Spleen (tissue), 7 donors: ENCODE measurements around the gene KLHL22.

ENCODE experiments used
- CTCF ChIP-seq, 11 experiments: fragments of 200-600 bp in 7 of 11; fragments of 450-650 bp in 4 of 11; sonication (generic) in 4 of 11; IDR thresholded peaks in 8 of 11; conservative IDR thresholded peaks in 3 of 11; 1 replicate in 7 of 11; 2 replicates in 4 of 11; pipeline versions ENCODE4 v1.4.0 to v1.8.0; 2016 to 2021; ENCODE audit warnings: antibody characterized with exemption in 11 of 11, inconsistent platforms in 4 of 11, mild to moderate bottlenecking in 1 of 11
- POLR2A ChIP-seq, 3 donors: fragments of 450-650 bp; IDR thresholded peaks; one replicate each; pipeline ENCODE4 v1.5.1; 2017; ENCODE audit warnings: antibody characterized with exemption in 3 of 3, mild to moderate bottlenecking in 1 of 3
- donor health status: DM: no; HTN: no; CAD: no; lungs with moderate emphysema.
- donor health status: DM: no; HTN: no; CAD: no.
- donor health status: DM: no; HTN: no; CAD: no.

GRCh38 chr22:20469110-20469868 lies 26.3 kb downstream of the KLHL22 start:
- TF ChIP-seq CTCF (IDR thresholded peaks at IDR 0.05 in 8 of 11, conservative IDR thresholded peaks at IDR 0.05 in 3 of 11), result no peak
- TF ChIP-seq POLR2A (IDR thresholded peaks at IDR 0.05), result no peak
